ENCODE results near the gene KRT83. TPM values are rescaled to one million over a fixed set of nuclear protein-coding genes. Genes with fewer than 3 reads are reported as not detected.

KRT83 gene
- not detected for total RNA-seq

GRCh38 chr12:52320784-52321400 is at the start of gene KRT83:
Gene KRT83 (minus strand): TSS chr12:52321398. CDS start chr12:52321335, 63 bp downstream.

GRCh38 chr12:52366738-52367485 is 45.7 kb upstream of the KRT83 start, which contains the start of gene KRT85:
Gene KRT85 (minus strand): TSS chr12:52367481. CDS start chr12:52367405, 76 bp downstream.

GRCh38 chr12:52291267-52291935 is 29.8 kb downstream of the KRT83 start, which contains the start of gene KRT81:
Gene KRT81 (minus strand): TSS chr12:52291534. CDS start chr12:52291465, 69 bp downstream.

GRCh38 chr12:52274521-52275120 is 46.6 kb downstream of the KRT83 start, which contains the start of gene KRT86:
Gene KRT86 (plus strand): TSS chr12:52274645. CDS start chr12:52301917, 27,272 bp downstream.

Other genes starting within 250 kb of the KRT83 start
- not detected for gene SMIM41, start 241.7 kb downstream of the KRT83 start, total RNA-seq
- not detected for gene KRT80, start 129.4 kb downstream of the KRT83 start, total RNA-seq
- not detected for gene KRT7, start 88.2 kb downstream of the KRT83 start, total RNA-seq
- gene KRT86, start 46.8 kb downstream of the KRT83 start, total RNA-seq = 0.46 TPM
- 0.23 TPM for gene KRT81, start 29.9 kb downstream of the KRT83 start, total RNA-seq
- gene KRT85, start 46.1 kb upstream of the KRT83 start, total RNA-seq = not detected
- not detected for gene KRT84, start 64.3 kb upstream of the KRT83 start, total RNA-seq
- gene KRT82, start 84.9 kb upstream of the KRT83 start, total RNA-seq = not detected
- not detected for gene KRT75, start 113.0 kb upstream of the KRT83 start, total RNA-seq
- gene KRT6B, start 130.7 kb upstream of the KRT83 start, total RNA-seq = not detected
- not detected for gene KRT6C, start 152.4 kb upstream of the KRT83 start, total RNA-seq
- not detected for gene KRT6A, start 171.9 kb upstream of the KRT83 start, total RNA-seq
- gene KRT5, start 199.0 kb upstream of the KRT83 start, total RNA-seq = 0.46 TPM
- gene KRT71, start 231.7 kb upstream of the KRT83 start, total RNA-seq = not detected